Measurements from ENCODE around the gene SP3. TPM values are rescaled to one million over a fixed set of nuclear protein-coding genes. Genes with fewer than 3 reads are reported as not detected.

The SP3 gene
- total RNA-seq, 2 donors from 2014 or later, result 89.5 to 99.5 TPM

DNA sequence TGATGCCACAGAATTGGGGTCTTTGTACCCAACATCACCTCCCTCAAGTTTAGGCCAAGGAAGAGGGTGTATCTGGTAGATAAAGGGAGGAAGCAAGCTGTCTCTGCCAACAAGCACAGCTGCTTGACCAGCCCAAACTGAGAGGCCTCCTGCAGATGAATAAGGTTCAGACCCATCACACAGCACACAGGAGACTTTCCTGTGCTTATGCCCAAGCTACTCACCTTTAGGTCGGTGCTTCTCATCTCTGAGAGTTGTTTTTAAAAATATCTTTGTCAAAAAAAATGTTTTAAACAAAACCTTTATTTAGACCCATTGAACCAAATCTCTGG lies 24.7 kb upstream of the SP3 start:
- Mint-ChIP-seq H3K4me1 (ENCODE audit: low read depth in 2 of 2) (peaks cover 0 to 3% of the 10 kb centered on the region in 2 donors), H3K4me3 (no peak overlapping the region), H3K27me3 (peaks cover 11 to 13% of the 10 kb centered on the region in 2 donors)

DNA sequence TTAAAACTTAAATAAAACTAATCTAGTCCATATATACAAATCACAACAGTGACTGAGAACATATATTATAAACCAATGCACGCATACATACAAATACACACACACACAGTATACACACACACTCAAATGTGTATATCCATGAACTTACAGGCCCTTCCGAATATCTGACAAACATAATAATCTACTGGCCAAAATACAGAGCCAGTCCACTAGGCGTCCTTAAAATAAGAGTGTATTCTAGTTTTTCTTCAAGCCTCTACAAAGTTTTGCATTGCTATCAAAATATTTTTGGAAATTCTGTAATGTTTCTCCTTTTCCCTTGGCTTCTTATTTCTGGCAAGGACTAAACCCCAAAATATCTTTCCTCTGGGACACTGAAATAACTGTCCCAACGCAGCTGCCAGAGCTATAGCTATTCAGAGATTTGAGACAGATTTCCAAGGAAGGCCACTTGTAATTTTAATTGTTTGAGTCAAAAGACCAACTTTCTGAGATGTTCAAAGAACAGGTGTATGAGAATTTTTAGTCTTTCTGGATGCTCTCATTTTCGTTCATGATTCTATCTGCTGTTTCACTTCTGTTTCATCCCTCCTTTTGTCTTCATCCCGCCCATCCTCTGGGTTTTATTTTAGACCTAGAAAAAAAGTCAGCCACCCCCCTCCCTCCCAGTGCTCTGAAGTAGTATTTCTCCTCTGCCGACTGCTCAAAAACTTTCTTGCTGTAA lies 24.1 kb upstream of the SP3 start:
- no peaks in the 10 kb centered on the region for H3K9me3 Mint-ChIP-seq
- peaks cover 0 to 3% of the 10 kb centered on the region in 2 donors for H3K4me1 Mint-ChIP-seq (ENCODE audit: low read depth in 2 of 2)
- ATAC-seq, result no peak
- H3K27ac Mint-ChIP-seq, result no peak overlapping the region
- peaks cover 6 to 7% of the 10 kb centered on the region in 2 donors for H3K27me3 Mint-ChIP-seq
- H3K4me3 Mint-ChIP-seq, result no peak overlapping the region
- DNase-seq (ENCODE audit: low spot score), result no peak
- H3K36me3 Mint-ChIP-seq, result no peaks in the 10 kb centered on the region

More for the DNA sequence above, 24.7 kb upstream of the SP3 start:
- H3K27ac Mint-ChIP-seq, result no peak overlapping the region
- no peaks in the 10 kb centered on the region for H3K36me3 Mint-ChIP-seq
- DNase-seq (ENCODE audit: low spot score), result no peak
- ATAC-seq, result no peak
- no peaks in the 10 kb centered on the region for H3K9me3 Mint-ChIP-seq

DNA sequence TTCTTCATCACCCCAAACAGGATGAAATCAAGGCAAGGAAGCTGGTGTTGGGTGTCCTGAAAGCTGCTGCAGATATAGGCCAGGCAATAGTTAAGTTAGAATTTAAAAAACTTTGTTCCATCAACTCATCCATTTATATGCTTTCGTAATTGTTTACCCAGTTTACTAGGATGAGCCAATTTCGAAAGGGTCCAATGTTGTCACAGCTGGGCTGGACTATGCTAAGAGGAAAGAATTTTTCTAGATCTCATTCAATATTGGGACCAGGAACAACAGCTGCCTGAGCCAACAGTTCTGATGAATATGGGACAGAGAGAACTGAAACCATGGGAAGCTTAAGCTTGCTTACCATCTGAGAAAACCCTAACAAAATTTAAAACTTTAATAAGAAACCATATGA lies 21.6 kb upstream of the SP3 start:
- Mint-ChIP-seq H3K9me3 (no peaks in the 10 kb centered on the region), H3K27ac (no peak overlapping the region), H3K4me3 (no peak overlapping the region), H3K27me3 (peaks cover 0 to 6% of the 10 kb centered on the region in 2 donors), H3K36me3 (no peaks in the 10 kb centered on the region), H3K4me1 (ENCODE audit: low read depth in 2 of 2) (peaks cover 0 to 3% of the 10 kb centered on the region in 2 donors)
- ATAC-seq (no peak), DNase-seq (ENCODE audit: low spot score) (no peak)

DNA sequence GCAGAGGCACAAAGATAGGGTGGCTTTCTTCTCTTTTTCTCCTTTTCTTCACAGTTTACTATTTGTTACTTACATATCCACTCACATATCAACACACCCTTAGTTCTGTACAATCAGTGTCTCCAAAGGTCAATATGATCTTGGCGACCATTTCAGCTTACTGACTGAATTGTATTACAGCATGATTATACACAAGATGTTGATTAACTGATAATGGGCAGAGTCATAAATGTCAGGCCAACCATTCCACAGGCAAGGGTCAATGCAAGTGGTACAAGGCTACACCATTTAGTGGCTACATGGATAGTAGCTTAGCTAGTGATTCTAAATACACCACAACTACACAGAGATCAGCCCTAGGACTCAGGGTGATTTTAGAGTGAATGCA lies 20.4 kb upstream of the SP3 start:
- no peak for ATAC-seq
- Mint-ChIP-seq H3K4me1 (ENCODE audit: low read depth in 2 of 2) (peaks cover 0 to 3% of the 10 kb centered on the region in 2 donors), H3K9me3 (no peaks in the 10 kb centered on the region), H3K4me3 (no peak overlapping the region), H3K27me3 (peaks cover 0 to 2% of the 10 kb centered on the region in 2 donors), H3K36me3 (no peaks in the 10 kb centered on the region), H3K27ac (no peak overlapping the region)
- no peak for DNase-seq (ENCODE audit: low spot score)

DNA sequence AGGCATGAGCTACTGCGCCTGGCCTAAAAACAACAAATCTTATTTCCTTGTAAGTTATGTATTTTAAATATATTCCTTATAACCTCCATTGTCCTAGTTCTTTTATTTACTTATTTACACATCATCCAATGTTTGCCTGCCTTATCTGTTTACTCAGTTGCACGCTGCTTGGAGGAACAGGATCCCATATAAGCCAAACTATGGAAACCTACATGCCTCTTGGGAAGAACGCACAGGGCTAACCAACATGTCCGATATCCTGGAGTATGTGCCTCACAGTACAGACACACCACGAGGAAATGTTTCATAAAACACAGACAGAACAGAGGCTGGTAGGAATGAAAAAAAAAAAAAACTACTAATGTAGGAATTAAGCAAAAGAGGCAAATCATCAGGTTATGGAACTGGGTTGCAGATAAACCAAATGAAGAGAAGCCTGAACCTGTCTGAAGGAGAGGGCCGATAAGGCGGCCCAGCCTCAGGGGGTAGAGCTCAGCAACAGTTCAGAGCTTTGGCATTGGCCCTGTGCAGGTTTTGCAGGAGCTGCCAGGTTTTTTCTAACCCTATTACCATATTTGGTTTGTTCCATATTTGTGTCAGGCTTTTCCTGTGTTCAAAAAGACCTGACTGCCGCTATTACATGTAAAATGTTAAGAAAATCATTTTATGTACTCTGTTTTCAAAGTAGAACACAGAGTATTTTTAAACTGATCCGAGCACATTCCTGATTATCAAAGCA lies 19.9 kb upstream of the SP3 start:
- Mint-ChIP-seq H3K36me3 (no peaks in the 10 kb centered on the region), H3K27ac (no peak overlapping the region), H3K9me3 (no peaks in the 10 kb centered on the region), H3K4me1 (ENCODE audit: low read depth in 2 of 2) (peaks cover 0 to 3% of the 10 kb centered on the region in 2 donors), H3K27me3 (peaks cover 0 to 2% of the 10 kb centered on the region in 2 donors), H3K4me3 (no peak overlapping the region)
- DNase-seq (ENCODE audit: low spot score), result no peak
- no peak for ATAC-seq

DNA sequence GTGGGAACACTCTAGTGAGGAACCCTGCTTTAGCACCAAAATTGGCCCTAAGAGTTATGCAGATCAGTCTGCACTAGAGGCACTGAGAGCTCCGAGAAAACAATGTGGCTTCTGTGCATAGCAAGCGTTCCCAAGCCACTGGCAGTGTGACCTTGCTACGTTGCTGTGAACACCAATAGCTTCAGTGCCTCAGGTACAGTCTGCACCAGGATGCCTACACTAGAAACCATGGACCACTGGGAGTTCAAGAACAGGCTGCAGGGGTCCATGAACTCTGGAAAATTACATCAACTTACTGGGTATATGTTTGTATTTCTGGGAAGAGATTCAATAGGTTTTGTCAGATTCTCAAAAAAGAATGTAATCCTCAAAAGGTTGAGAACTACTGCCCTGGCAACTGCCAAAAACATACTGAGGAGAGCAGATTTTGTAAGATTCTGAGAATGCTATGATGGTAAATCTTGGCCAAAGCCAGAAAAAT lies 18.3 kb upstream of the SP3 start:
- H3K4me1 Mint-ChIP-seq (ENCODE audit: low read depth in 2 of 2), result peaks cover 0 to 3% of the 10 kb centered on the region in 2 donors
- H3K27ac Mint-ChIP-seq, result no peak overlapping the region
- ATAC-seq (no peak), DNase-seq (ENCODE audit: low spot score) (no peak)
- no peaks in the 10 kb centered on the region for H3K36me3 Mint-ChIP-seq
- no peaks in the 10 kb centered on the region for H3K9me3 Mint-ChIP-seq
- H3K4me3 Mint-ChIP-seq, result no peak overlapping the region
- H3K27me3 Mint-ChIP-seq, result peaks cover 0 to 6% of the 10 kb centered on the region in 2 donors

DNA sequence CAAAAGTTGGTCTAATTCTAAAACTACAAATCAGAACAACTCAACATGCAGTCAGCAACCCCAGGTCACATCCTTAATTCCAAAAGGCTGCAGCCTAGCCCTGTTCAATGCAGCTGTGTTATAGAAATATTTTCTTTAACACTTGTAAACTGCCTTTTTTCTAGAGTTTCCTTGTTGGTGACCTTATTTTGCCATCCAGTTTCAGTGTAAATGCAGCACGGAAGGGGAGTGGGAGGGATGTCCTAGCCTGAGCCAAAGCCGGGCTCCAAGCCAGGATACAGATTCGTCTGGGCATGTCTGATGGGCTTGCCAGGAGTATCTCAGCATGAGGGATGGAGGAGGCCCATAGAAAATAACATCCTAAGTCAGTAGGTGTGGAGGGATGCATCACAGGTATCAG lies 17.7 kb upstream of the SP3 start:
- DNase-seq (ENCODE audit: low spot score) (no peak), ATAC-seq (no peak)
- no peaks in the 10 kb centered on the region for H3K36me3 Mint-ChIP-seq
- H3K4me3 Mint-ChIP-seq, result no peak overlapping the region
- H3K9me3 Mint-ChIP-seq, result no peaks in the 10 kb centered on the region
- peaks cover 0 to 3% of the 10 kb centered on the region in 2 donors for H3K4me1 Mint-ChIP-seq (ENCODE audit: low read depth in 2 of 2)
- H3K27me3 Mint-ChIP-seq, result peaks cover 0 to 6% of the 10 kb centered on the region in 2 donors
- H3K27ac Mint-ChIP-seq, result no peak overlapping the region

DNA sequence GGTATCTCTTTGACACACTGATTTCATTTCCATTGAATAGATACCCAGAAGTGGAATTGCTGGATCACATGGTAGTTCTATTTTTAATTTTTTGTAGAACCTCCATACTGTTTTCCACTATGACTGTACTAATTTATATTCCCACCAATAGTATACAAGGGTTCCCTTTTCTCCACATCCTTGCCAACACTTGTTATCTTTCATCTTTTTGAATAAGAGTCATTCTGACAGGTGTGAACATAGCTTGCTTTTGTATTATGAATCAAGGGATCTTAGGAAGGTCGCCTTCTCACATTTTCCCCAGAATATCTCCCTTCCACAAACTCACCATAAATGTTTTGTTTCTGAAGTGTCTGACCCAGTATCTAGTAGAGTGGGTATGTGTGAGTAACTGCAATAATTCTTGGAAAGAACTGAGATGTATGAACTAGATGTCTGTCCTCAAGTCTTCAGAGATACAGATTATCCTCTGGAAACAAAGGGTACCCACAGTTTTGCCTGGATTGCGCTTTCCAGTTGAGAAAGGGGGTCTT lies 17.1 kb upstream of the SP3 start:
- no peaks in the 10 kb centered on the region for H3K9me3 Mint-ChIP-seq
- no peaks in the 10 kb centered on the region for H3K36me3 Mint-ChIP-seq
- H3K27ac Mint-ChIP-seq, result no peak overlapping the region
- DNase-seq (ENCODE audit: low spot score), result no peak
- no peak for ATAC-seq
- no peak overlapping the region for H3K4me3 Mint-ChIP-seq
- H3K4me1 Mint-ChIP-seq (ENCODE audit: low read depth in 2 of 2), result peaks cover 0 to 3% of the 10 kb centered on the region in 2 donors
- H3K27me3 Mint-ChIP-seq, result peaks cover 0 to 6% of the 10 kb centered on the region in 2 donors

DNA sequence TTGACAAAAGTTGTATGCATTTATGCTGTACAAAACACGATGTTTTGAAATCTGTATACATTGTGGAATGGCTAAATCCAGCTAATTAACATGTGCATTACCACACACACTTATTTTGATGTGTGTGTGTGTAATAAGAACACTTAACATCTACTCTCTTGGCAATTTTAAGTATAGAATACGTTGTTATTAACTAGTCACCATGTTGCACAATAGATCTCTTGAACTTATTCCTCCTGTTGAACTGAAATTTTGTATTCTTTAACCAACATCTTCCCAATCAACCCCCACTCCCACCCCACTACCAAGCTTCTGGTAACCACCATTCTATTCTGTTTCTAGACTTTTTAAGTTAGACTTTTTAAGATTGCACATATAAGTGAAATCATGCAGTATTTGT lies 16.3 kb upstream of the SP3 start:
- no peak for ATAC-seq
- peaks cover 0 to 6% of the 10 kb centered on the region in 2 donors for H3K27me3 Mint-ChIP-seq

DNA sequence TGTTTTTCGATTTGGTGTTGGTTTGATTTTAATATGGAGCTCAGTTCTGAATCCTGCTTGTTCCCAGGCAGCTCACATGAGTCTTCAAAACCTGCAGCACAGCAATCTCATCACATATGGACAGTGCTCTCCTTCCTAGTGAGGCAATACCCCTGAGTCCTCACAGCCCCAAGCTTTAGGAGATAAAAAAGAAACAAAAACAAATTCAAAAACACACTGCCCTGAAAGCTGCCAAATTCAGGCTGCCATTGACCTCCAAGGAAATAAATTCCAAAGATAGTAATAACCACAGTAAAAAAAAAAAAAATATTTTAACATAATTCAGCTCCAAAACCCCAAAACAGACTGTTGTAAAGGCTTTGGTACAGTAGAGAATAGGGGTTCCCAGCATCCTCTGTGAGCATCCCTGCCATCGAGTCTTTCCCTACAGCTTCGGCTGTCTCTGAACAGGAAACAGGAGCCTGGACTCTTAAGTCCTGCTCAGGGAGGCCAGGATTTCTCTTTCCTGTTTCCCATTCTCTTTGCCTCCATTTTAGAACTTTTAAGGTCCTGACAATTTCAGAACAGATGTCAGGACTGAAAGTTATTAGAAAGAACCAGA lies 14.7 kb upstream of the SP3 start:
- Mint-ChIP-seq H3K4me3 (no peak overlapping the region), H3K4me1 (ENCODE audit: low read depth in 2 of 2) (no peaks in the 10 kb centered on the region), H3K27ac (no peak overlapping the region), H3K9me3 (no peaks in the 10 kb centered on the region), H3K27me3 (peaks cover 9 to 10% of the 10 kb centered on the region in 2 donors), H3K36me3 (no peaks in the 10 kb centered on the region)
- ATAC-seq (no peak), DNase-seq (ENCODE audit: low spot score) (no peak)

More for the DNA sequence above, 16.3 kb upstream of the SP3 start:
- Mint-ChIP-seq H3K9me3 (no peaks in the 10 kb centered on the region), H3K4me3 (no peak overlapping the region), H3K4me1 (ENCODE audit: low read depth in 2 of 2) (peaks cover 0 to 3% of the 10 kb centered on the region in 2 donors), H3K36me3 (no peaks in the 10 kb centered on the region), H3K27ac (no peak overlapping the region)
- DNase-seq (ENCODE audit: low spot score), result no peak

DNA sequence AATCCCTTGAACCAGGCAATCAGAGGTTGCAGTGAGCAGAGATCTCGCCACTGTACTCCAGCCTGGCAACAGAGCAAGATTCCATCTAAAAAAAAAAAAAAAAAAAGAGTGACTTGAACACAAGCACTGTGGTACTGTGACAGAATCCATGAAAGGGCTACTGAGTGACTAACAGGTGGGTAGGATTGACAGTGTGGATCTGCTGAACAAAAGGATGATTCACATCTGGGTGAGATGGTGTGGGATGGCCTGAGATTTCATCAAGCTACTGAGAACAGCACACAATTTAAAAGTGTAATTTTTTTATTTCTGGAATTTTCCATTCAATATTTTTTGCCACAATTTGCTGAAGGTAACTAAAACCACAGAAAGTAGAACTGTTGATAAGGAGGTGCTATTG lies 13.3 kb upstream of the SP3 start:
- H3K4me3 Mint-ChIP-seq, result no peak overlapping the region
- no peaks in the 10 kb centered on the region for H3K4me1 Mint-ChIP-seq (ENCODE audit: low read depth in 2 of 2)
- no peaks in the 10 kb centered on the region for H3K36me3 Mint-ChIP-seq
- DNase-seq (ENCODE audit: low spot score) (no peak), ATAC-seq (no peak)
- no peaks in the 10 kb centered on the region for H3K9me3 Mint-ChIP-seq
- H3K27ac Mint-ChIP-seq, result no peak overlapping the region
- peaks cover 9 to 12% of the 10 kb centered on the region in 2 donors for H3K27me3 Mint-ChIP-seq

DNA sequence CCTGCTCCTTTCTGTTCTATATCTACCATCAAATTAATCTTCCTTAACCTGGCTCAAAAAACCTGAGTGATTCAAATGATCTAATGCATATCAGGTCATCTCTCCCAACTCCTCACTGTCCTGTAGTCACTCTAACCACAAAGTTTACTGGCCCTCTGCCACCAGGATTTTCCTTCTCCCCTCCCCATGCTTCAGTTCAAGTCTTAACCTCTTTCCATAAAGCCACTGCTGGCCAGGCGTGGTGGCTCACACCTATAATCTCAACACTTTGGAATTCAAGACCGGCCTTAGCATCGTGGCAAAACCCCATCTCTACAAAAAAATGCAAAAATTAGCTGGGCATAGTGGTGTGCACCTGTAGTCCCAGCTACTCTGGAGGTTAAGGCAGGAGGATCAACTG lies 7.5 kb upstream of the SP3 start:
- Mint-ChIP-seq H3K4me3 (no peak overlapping the region), H3K27me3 (peaks cover 7 to 12% of the 10 kb centered on the region in 2 donors), H3K27ac (no peak overlapping the region), H3K4me1 (ENCODE audit: low read depth in 2 of 2) (peaks cover 0 to 2% of the 10 kb centered on the region in 2 donors), H3K36me3 (no peaks in the 10 kb centered on the region), H3K9me3 (no peaks in the 10 kb centered on the region)
- DNase-seq (ENCODE audit: low spot score) (no peak), ATAC-seq (no peak)

DNA sequence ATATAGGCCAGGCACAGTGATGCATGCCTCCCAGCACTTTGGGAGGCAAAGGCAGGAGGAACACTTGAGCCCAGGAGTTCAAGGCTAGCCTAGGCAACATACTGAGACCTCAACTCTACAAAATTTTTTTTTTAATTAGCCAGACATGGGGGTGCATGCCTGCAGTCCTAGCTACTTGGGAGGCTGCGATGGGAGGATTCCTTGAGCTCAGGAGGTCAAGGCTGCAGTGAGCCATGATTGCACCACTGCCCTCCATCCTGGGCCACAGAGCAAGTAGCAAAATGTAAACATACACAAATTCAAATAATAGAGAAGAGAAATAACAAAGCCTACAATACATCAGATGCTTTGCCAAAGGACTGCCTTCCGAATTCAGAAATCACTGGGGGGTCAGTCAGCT lies 7.0 kb upstream of the SP3 start:
- ATAC-seq (no peak), DNase-seq (ENCODE audit: low spot score) (no peak)
- peaks cover 0 to 2% of the 10 kb centered on the region in 2 donors for H3K4me1 Mint-ChIP-seq (ENCODE audit: low read depth in 2 of 2)
- H3K4me3 Mint-ChIP-seq, result no peak overlapping the region
- no peaks in the 10 kb centered on the region for H3K36me3 Mint-ChIP-seq
- no peaks in the 10 kb centered on the region for H3K9me3 Mint-ChIP-seq
- peaks cover 7 to 12% of the 10 kb centered on the region in 2 donors for H3K27me3 Mint-ChIP-seq
- H3K27ac Mint-ChIP-seq, result no peak overlapping the region

DNA sequence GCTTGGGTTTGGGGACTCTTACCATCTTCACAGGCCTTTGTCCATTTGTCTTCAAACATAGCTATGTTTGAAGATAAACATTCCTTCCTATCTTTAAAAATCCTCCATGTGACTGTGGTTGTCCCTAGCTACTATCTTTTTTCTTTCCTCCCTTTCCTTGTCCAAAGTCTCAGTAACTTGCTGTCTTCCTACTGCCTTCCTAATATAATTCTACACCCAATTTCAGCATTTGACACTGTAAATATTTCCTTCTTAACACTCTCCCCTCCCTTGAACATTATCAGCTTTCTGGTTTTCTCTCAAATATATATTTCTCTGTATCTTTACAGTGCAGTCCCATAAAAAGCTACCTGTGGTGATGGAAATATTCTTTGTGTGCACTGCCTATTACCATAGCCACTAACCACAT lies 5.3 kb upstream of the SP3 start:
- H3K4me3 Mint-ChIP-seq, result no peak overlapping the region
- peaks cover 7 to 9% of the 10 kb centered on the region in 2 donors for H3K27me3 Mint-ChIP-seq

More for the DNA sequence above, 5.3 kb upstream of the SP3 start:
- Mint-ChIP-seq H3K27ac (no peak overlapping the region), H3K4me1 (ENCODE audit: low read depth in 2 of 2) (peaks cover 11 to 12% of the 10 kb centered on the region in 2 donors), H3K9me3 (no peaks in the 10 kb centered on the region), H3K36me3 (no peaks in the 10 kb centered on the region)
- no peak for DNase-seq (ENCODE audit: low spot score)
- ATAC-seq, result no peak

Data from natural killer cell treated with Interleukin-12 subunit alpha and Interleukin-12 subunit beta and Interleukin-15 and Interleukin-18, amount 100 ng/mL, for 72 hours (primary cell).